Liver (tissue), 9 donors: ENCODE measurements around the gene PSORS1C1. TPM values are rescaled to one million over a fixed set of nuclear protein-coding genes. Genes with fewer than 3 reads are reported as not detected.

Experiments used
- DNase-seq: peaks from one replicate; pipeline ENCODE4 v3.0.0-alpha.2; 2017; ENCODE audit warnings: low spot score
- H3K27ac ChIP-seq, 2 donors: one replicate each; pipeline ENCODE4 v1.7.0; 2013; ENCODE audit warnings: inconsistent platforms in 2 of 2, low read length in 2 of 2, control low read depth in 1 of 2, low read depth in 1 of 2, mild to moderate bottlenecking in 1 of 2
- H3K27me3 ChIP-seq, 4 donors: one replicate each; pipeline versions ENCODE4 v1.6.1 to v1.7.0; 2013; ENCODE audit warnings: low read length in 3 of 4, inconsistent platforms in 1 of 4, mild to moderate bottlenecking in 1 of 4, moderate library complexity in 1 of 4; ENCODE audit not compliant: control insufficient read depth in 4 of 4, insufficient read depth in 4 of 4
- H3K36me3 ChIP-seq, 4 donors: one replicate each; pipeline versions ENCODE4 v1.6.1 to v1.7.0; 2013; ENCODE audit warnings: low read length in 3 of 4, mild to moderate bottlenecking in 3 of 4, low read depth in 1 of 4, moderate library complexity in 1 of 4; ENCODE audit not compliant: control insufficient read depth in 4 of 4, insufficient read depth in 3 of 4
- H3K4me1 ChIP-seq, 4 donors: one replicate each; pipeline versions ENCODE4 v1.6.1 to v1.7.0; 2013; ENCODE audit warnings: low read length in 3 of 4, mild to moderate bottlenecking in 3 of 4, moderate library complexity in 1 of 4; ENCODE audit not compliant: control insufficient read depth in 4 of 4, insufficient read depth in 4 of 4
- H3K4me3 ChIP-seq, 3 donors: one replicate each; pipeline versions ENCODE4 v1.6.1 to v1.7.0; 2013; ENCODE audit warnings: low read length in 3 of 3, control low read depth in 1 of 3, low read depth in 1 of 3, mild to moderate bottlenecking in 1 of 3
- H3K9ac ChIP-seq, 2 donors: one replicate each; pipeline ENCODE4 v1.7.0; 2013; ENCODE audit warnings: low read length in 2 of 2, mild to moderate bottlenecking in 2 of 2, moderate library complexity in 2 of 2, control low read depth in 1 of 2, low read depth in 1 of 2
- H3K9me3 ChIP-seq, 4 donors: one replicate each; pipeline versions ENCODE4 v1.6.1 to v1.7.0; 2013; ENCODE audit warnings: low read length in 3 of 4; ENCODE audit not compliant: control insufficient read depth in 4 of 4
- EGR1 ChIP-seq, 2 donors: IDR thresholded peaks; 2 replicates each; pipeline ENCODE4 v1.6.1; 2016 to 2018; ENCODE audit warnings: antibody characterized with exemption in 2 of 2, low read depth in 2 of 2
- FOXA1 ChIP-seq: IDR thresholded peaks from 2 replicates; pipeline ENCODE4 v1.6.1; 2016; ENCODE audit warnings: antibody characterized with exemption
- FOXA2 ChIP-seq: IDR thresholded peaks from 2 replicates; pipeline ENCODE4 v1.6.1; 2016; ENCODE audit warnings: antibody characterized with exemption
- JUND ChIP-seq, 2 donors: IDR thresholded peaks; 2 replicates each; pipeline ENCODE4 v1.6.1; 2016; ENCODE audit warnings: antibody characterized with exemption in 2 of 2
- NR2F2 ChIP-seq: IDR thresholded peaks from 2 replicates; pipeline ENCODE4 v1.6.1; 2016; ENCODE audit warnings: antibody characterized with exemption
- RAD21 ChIP-seq, 2 donors: IDR thresholded peaks; 2 replicates each; pipeline ENCODE4 v1.6.1; 2016; ENCODE audit warnings: antibody characterized with exemption in 2 of 2, mild to moderate bottlenecking in 2 of 2
- TAF1 ChIP-seq: conservative IDR thresholded peaks from 2 replicates; pipeline ENCODE4 v1.6.1; 2016; ENCODE audit warnings: antibody characterized with exemption, mild to moderate bottlenecking
- YY1 ChIP-seq: IDR thresholded peaks from 2 replicates; pipeline ENCODE4 v1.6.1; 2016; ENCODE audit warnings: antibody characterized with exemption, mild to moderate bottlenecking
- WGBS: extraction: QIAGEN DNeasy Blood & Tissue Kit; methylation state at CpG from one replicate; pipeline ENCODE4 v1.1.7; 2013; 5-methylcytosine and 5-hydroxymethylcytosine counted together
- polyA plus RNA-seq, 2 donors: library from polyadenylated mRNA; stranded (reverse) in 1 of 2; unstranded in 1 of 2; fragments of 200-250 nt in 1 of 2; fragments of >200 nt in 1 of 2; fragmentation: Nextera tagmentation in 1 of 2; extraction: Ambion mirVana in 1 of 2; gene quantifications; one replicate each; pipeline versions ENCODE4 v1.2.1 to v1.2.3, GENCODE V29; 2013 to 2015
- total RNA-seq, 2 donors: library from RNA; depleted of rRNA; stranded (reverse); fragments of >200 nt; gene quantifications; one replicate each; pipeline ENCODE4 v1.2.3, GENCODE V29; 2014
- TF ChIP-seq, protein P1 (sequence below): IDR thresholded peaks from 2 replicates; pipeline ENCODE4 v1.6.1; 2016; ENCODE audit warnings: antibody characterized with exemption
- TF ChIP-seq, protein P2 (sequence below): fragments of 150-350 bp; IDR thresholded peaks from 2 replicates; pipeline ENCODE4 v1.5.1; 2017; ENCODE audit warnings: improper control_type of control experiment, low read depth, low read length; ENCODE audit not compliant: missing input control
- TF ChIP-seq, protein P3 (sequence below): IDR thresholded peaks from 2 replicates; pipeline ENCODE4 v1.6.1; 2016; ENCODE audit warnings: antibody characterized with exemption
- donor health status: healthy.
- donor health status: healthy.
- donor health status: healthy.
- donor health status: healthy.
- donor health status: healthy.

Gene PSORS1C1
- total and polyA plus RNA-seq, 4 donors: under 0.01 to 0.08 TPM; not detected in 2

DNA sequence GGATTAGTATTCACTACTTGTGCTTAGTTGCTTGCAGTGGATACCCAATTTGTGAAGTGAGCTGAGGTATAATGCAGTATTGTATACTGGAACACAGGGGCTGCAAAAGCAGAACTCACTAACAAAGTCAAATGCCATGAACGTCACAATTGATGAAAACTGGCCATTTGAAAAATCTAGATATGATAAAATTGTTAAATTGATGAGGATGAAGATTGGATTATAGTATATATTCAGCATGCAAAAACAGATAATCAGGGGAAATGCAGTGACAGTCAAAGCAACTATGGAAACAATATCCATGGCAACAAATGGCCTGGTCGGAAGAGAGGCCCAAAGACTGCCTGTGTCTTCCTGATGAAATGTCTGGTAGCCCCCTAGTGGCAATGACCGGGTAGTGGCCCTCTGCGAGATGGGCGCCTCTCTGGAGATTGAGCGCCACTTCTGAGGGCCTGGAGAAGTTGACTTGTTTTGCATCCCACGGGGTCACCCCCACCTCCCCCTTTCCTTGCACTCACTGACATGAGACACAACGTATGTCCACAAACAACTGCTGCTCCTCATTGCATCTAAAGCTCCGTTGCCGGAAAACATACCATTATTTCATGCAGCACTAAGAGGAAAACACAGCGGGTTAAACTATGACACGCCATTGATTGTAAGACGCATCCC lies 45.8 kb upstream of the PSORS1C1 start:
- peaks cover 0 to 2% (median 0%) of the 10 kb centered on the region in 4 donors for H3K4me1 ChIP-seq
- no peaks in the 10 kb centered on the region for H3K9me3 ChIP-seq
- H3K4me3 ChIP-seq: no peak overlapping the region
- H3K36me3 ChIP-seq: no peaks in the 10 kb centered on the region
- peak; percentile 74 for DNase-seq
- TF ChIP-seq, protein P1, sequence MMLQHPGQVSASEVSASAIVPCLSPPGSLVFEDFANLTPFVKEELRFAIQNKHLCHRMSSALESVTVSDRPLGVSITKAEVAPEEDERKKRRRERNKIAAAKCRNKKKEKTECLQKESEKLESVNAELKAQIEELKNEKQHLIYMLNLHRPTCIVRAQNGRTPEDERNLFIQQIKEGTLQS: no peak
- no peak for TF ChIP-seq TAF1
- TF ChIP-seq RAD21 (IDR thresholded peaks at IDR 0.05): peak; percentile 79 to 88
- no peak for TF ChIP-seq FOXA2
- TF ChIP-seq, protein P2, sequence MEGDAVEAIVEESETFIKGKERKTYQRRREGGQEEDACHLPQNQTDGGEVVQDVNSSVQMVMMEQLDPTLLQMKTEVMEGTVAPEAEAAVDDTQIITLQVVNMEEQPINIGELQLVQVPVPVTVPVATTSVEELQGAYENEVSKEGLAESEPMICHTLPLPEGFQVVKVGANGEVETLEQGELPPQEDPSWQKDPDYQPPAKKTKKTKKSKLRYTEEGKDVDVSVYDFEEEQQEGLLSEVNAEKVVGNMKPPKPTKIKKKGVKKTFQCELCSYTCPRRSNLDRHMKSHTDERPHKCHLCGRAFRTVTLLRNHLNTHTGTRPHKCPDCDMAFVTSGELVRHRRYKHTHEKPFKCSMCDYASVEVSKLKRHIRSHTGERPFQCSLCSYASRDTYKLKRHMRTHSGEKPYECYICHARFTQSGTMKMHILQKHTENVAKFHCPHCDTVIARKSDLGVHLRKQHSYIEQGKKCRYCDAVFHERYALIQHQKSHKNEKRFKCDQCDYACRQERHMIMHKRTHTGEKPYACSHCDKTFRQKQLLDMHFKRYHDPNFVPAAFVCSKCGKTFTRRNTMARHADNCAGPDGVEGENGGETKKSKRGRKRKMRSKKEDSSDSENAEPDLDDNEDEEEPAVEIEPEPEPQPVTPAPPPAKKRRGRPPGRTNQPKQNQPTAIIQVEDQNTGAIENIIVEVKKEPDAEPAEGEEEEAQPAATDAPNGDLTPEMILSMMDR: peak; percentile 86
- no peak for TF ChIP-seq JUND (IDR thresholded peaks at IDR 0.05)
- TF ChIP-seq NR2F2: no peak
- TF ChIP-seq EGR1 (IDR thresholded peaks at IDR 0.05; ENCODE audit: low read depth in 2 of 2): no peak
- TF ChIP-seq FOXA1: no peak
- TF ChIP-seq YY1: no peak
- 48% methylated on average over 13 of the region's 13 CpGs for WGBS
- no peak overlapping the region for H3K27ac ChIP-seq
- no peak overlapping the region for H3K9ac ChIP-seq
- no peaks in the 10 kb centered on the region for H3K27me3 ChIP-seq

DNA sequence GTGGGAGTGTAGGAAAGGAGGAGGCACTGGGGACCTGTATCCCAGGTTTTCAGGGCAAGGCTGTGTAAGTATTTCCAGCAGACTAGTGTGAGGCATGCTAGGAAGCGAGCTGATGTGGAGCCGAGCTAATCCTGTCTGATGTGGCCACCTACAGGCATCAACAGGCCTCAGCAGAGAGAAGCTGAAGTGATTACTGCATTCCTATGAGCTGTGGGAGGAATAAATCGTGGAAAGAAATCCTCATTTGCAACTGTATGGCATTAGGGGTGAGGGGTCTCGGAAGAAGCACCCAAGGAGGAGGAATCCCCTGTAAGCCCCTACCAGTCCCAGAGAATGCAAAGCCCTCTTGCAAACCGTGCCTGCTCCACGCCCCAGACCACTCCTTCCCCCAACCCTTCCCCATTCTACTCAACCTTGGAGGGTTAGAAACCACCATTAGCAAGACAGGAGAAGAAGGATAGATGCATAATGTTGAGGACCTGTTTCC lies 43.8 kb upstream of the PSORS1C1 start:
- TF ChIP-seq JUND (IDR thresholded peaks at IDR 0.05): no peak
- TF ChIP-seq RAD21 (IDR thresholded peaks at IDR 0.05): peak; percentile 47 to 61
- TF ChIP-seq, protein P1: no peak
- TF ChIP-seq FOXA2: no peak
- TF ChIP-seq, protein P3, sequence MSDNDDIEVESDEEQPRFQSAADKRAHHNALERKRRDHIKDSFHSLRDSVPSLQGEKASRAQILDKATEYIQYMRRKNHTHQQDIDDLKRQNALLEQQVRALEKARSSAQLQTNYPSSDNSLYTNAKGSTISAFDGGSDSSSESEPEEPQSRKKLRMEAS: no peak
- TF ChIP-seq, protein P2: peak; percentile 26
- TF ChIP-seq NR2F2: no peak
- no peak for TF ChIP-seq YY1
- TF ChIP-seq FOXA1: no peak

More for the DNA sequence above, 43.8 kb upstream of the PSORS1C1 start:
- Histone ChIP-seq H3K9me3 (no peaks in the 10 kb centered on the region), H3K36me3 (no peaks in the 10 kb centered on the region), H3K9ac (no peak overlapping the region), H3K27ac (no peak overlapping the region), H3K27me3 (no peaks in the 10 kb centered on the region), H3K4me3 (no peak overlapping the region), H3K4me1 (peaks cover 0 to 2% (median 0%) of the 10 kb centered on the region in 4 donors)
- 70% methylated on average over 6 of the region's 6 CpGs for WGBS
- DNase-seq: no peak
